Measurements from ENCODE around the gene DOCK2. TPM values are rescaled to one million over a fixed set of nuclear protein-coding genes. Genes with fewer than 3 reads are reported as not detected.

DOCK2 gene
- total RNA-seq, 1 experiment from 2014 or later, result not detected

DNA sequence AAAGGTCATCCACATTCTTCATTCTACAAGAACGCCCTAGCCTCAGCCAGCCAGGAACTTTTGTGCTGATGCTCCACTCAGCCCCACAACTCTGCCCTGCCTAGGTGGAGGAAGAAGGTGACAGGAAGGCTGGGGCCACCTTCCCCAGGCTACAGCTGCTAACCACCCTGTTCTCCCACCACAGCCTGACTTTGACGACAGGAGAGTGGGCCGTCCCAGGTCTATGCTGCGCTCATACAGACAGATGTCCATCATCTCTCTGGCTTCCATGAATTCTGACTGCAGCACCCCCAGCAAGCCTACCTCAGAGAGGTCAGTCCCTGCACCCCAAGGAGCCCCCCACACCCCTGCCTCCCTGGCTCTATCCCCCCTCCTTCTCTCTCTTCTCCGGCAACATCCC is 440.5 kb downstream of the DOCK2 start:
- no peaks in the 10 kb centered on the region for H3K9me3 Mint-ChIP-seq (ENCODE audit: low read depth, unreplicated experiment)
- peaks cover 81% of the 10 kb centered on the region for H3K27me3 Mint-ChIP-seq (ENCODE audit: unreplicated experiment)
- H3K36me3 Mint-ChIP-seq (ENCODE audit: insufficient read depth, unreplicated experiment), result no peaks in the 10 kb centered on the region
- no TSS peak for BruUV-seq (replicated peaks)
- H3K4me1 Mint-ChIP-seq (ENCODE audit: low read depth, unreplicated experiment), result no peaks in the 10 kb centered on the region
- CTCF ChIA-PET, result interaction anchor here (0.6 kb wide), 1 partner anchor 45 kb away, joined by 6 read pairs; no protein-coding TSS in a partner anchor
- intact Hi-C loops (cut with micrococcal nuclease; ENCODE audit: unreplicated experiment), result no loop called here
- TF ChIP-seq, protein P1, sequence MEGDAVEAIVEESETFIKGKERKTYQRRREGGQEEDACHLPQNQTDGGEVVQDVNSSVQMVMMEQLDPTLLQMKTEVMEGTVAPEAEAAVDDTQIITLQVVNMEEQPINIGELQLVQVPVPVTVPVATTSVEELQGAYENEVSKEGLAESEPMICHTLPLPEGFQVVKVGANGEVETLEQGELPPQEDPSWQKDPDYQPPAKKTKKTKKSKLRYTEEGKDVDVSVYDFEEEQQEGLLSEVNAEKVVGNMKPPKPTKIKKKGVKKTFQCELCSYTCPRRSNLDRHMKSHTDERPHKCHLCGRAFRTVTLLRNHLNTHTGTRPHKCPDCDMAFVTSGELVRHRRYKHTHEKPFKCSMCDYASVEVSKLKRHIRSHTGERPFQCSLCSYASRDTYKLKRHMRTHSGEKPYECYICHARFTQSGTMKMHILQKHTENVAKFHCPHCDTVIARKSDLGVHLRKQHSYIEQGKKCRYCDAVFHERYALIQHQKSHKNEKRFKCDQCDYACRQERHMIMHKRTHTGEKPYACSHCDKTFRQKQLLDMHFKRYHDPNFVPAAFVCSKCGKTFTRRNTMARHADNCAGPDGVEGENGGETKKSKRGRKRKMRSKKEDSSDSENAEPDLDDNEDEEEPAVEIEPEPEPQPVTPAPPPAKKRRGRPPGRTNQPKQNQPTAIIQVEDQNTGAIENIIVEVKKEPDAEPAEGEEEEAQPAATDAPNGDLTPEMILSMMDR (IDR thresholded peaks at IDR 0.05; ENCODE audit: unreplicated experiment), result no peak
- H3K27ac Mint-ChIP-seq (ENCODE audit: unreplicated experiment), result no peak overlapping the region
- no peak for DNase-seq
- no peak overlapping the region for H3K4me3 Mint-ChIP-seq (ENCODE audit: low read depth, unreplicated experiment)

DNA sequence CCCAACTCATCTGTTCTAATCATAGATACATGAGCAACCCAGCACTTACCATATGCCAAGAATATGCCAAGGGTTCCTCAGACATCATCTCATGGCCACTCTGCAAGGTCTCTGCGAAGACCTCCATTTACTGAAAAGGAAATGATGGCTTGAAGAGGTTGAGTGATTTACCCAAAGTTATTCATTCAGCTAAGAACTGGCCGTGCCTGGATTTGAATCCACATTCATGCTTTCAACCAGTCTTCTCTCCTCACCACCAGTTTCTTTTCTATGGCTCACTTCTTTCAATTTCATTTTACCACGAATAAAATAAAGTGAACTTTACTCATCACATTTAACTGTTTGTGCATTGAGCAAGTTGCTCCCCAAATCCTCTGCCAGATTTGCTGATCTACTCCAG is 441.4 kb downstream of the DOCK2 start:
- Mint-ChIP-seq H3K4me1 (ENCODE audit: low read depth, unreplicated experiment) (no peaks in the 10 kb centered on the region), H3K4me3 (ENCODE audit: low read depth, unreplicated experiment) (no peak overlapping the region), H3K27me3 (ENCODE audit: unreplicated experiment) (peaks cover 86% of the 10 kb centered on the region), H3K36me3 (ENCODE audit: insufficient read depth, unreplicated experiment) (no peaks in the 10 kb centered on the region), H3K27ac (ENCODE audit: unreplicated experiment) (no peak overlapping the region), H3K9me3 (ENCODE audit: low read depth, unreplicated experiment) (no peaks in the 10 kb centered on the region)
- BruUV-seq (replicated peaks), result no TSS peak
- TF ChIP-seq, protein P1 (IDR thresholded peaks at IDR 0.05; ENCODE audit: unreplicated experiment), result no peak
- intact Hi-C loops (cut with micrococcal nuclease; ENCODE audit: unreplicated experiment), result no loop called here
- DNase-seq, result no peak
- CTCF ChIA-PET, result no interaction called here

DNA sequence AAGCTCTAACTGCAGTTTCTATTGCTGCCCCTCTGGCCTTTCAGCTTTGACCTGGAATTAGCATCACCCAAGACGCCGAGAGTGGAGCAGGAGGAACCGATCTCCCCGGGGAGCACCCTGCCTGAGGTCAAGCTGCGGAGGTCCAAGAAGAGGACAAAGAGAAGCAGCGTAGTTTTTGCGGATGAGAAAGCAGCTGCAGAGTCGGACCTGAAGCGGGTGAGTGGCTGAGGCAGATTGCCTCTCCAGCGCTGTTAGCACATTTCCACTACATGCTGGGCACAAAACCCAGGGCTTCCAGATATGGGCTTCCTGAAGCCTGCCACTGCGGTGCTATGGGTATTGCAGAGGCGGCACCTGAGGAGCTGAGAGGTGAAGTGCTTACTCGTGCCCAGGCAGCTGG is 441.9 kb downstream of the DOCK2 start:
- intact Hi-C loops (cut with micrococcal nuclease; ENCODE audit: unreplicated experiment), result no loop called here
- BruUV-seq (replicated peaks), result no TSS peak
- peaks cover 86% of the 10 kb centered on the region for H3K27me3 Mint-ChIP-seq (ENCODE audit: unreplicated experiment)

DNA sequence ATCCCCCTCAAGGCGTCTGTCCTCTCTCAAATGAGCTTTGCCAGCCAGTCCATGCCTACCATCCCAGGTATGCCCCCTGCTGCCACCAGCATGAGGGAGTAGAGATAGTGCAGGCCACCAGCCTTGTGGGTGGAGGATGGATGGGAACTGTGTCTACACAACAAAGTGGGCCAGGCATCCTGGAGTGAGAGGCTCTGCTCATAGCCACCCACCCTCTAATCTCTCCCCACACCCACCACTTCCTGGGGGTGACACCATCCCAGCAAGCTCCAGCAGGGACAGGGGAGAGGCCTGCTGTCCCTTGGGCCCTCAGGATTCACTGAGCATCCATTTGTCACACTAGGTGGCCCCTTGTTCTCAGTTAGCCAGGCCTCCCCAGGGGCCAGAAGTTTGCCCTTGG is 443.1 kb downstream of the DOCK2 start:
- BruUV-seq (replicated peaks), result no TSS peak
- Mint-ChIP-seq H3K27me3 (ENCODE audit: unreplicated experiment) (peaks cover 86% of the 10 kb centered on the region), H3K9me3 (ENCODE audit: low read depth, unreplicated experiment) (no peaks in the 10 kb centered on the region), H3K4me3 (ENCODE audit: low read depth, unreplicated experiment) (no peak overlapping the region), H3K27ac (ENCODE audit: unreplicated experiment) (no peak overlapping the region), H3K4me1 (ENCODE audit: low read depth, unreplicated experiment) (no peaks in the 10 kb centered on the region), H3K36me3 (ENCODE audit: insufficient read depth, unreplicated experiment) (no peaks in the 10 kb centered on the region)
- intact Hi-C loops (cut with micrococcal nuclease; ENCODE audit: unreplicated experiment), result no loop called here
- DNase-seq, result no peak
- CTCF ChIA-PET, result no interaction called here
- TF ChIP-seq, protein P1 (IDR thresholded peaks at IDR 0.05; ENCODE audit: unreplicated experiment), result no peak

More for the DNA sequence above, 441.9 kb downstream of the DOCK2 start:
- CTCF ChIA-PET, result no interaction called here
- Mint-ChIP-seq H3K4me1 (ENCODE audit: low read depth, unreplicated experiment) (no peaks in the 10 kb centered on the region), H3K36me3 (ENCODE audit: insufficient read depth, unreplicated experiment) (no peaks in the 10 kb centered on the region), H3K9me3 (ENCODE audit: low read depth, unreplicated experiment) (no peaks in the 10 kb centered on the region), H3K4me3 (ENCODE audit: low read depth, unreplicated experiment) (no peak overlapping the region), H3K27ac (ENCODE audit: unreplicated experiment) (no peak overlapping the region)
- TF ChIP-seq, protein P1 (IDR thresholded peaks at IDR 0.05; ENCODE audit: unreplicated experiment), result no peak
- DNase-seq, result no peak

All from Calu3 (cell line).